ENCODE results near the gene SCRT2. TPM values are rescaled to one million over a fixed set of nuclear protein-coding genes. Genes with fewer than 3 reads are reported as not detected.
"Not testable (repeated sequence)": the region's sequence is repeated elsewhere in the genome, so short reads cannot be mapped to it uniquely, and the experiment has no call there.

Gene SCRT2
- total and polyA plus RNA-seq, 4 donors = not detected

GRCh38 chr20:694496-694895 lies 18.9 kb upstream of the SCRT2 start (continued):
- TF ChIP-seq REST (IDR thresholded peaks at IDR 0.05) (no peak), NR2F2 (IDR thresholded peaks at IDR 0.05) (no peak), JUND (IDR thresholded peaks at IDR 0.05) (no peak), GABPA (IDR thresholded peaks at IDR 0.05 in 1 of 2, conservative IDR thresholded peaks at IDR 0.05 in 1 of 2) (no peak), TAF1 (conservative IDR thresholded peaks at IDR 0.05) (no peak), RAD21 (IDR thresholded peaks at IDR 0.05) (no peak), HNF4A (conservative IDR thresholded peaks at IDR 0.05) (no peak), EGR1 (IDR thresholded peaks at IDR 0.05; ENCODE audit: low read depth in 2 of 2) (no peak)

- H3K4me3 ChIP-seq (ENCODE audit: low read depth in 1 of 3, low read length in 3 of 3); H3K4me1 ChIP-seq (ENCODE audit: control insufficient read depth in 4 of 4, insufficient read depth in 4 of 4, low read length in 3 of 4); H3K36me3 ChIP-seq (ENCODE audit: control insufficient read depth in 4 of 4, insufficient read depth in 3 of 4, low read depth in 1 of 4, low read length in 3 of 4); H3K9ac ChIP-seq (ENCODE audit: low read depth in 1 of 2, low read length in 2 of 2); H3K27me3 ChIP-seq (ENCODE audit: control insufficient read depth in 4 of 4, insufficient read depth in 4 of 4, low read length in 3 of 4); H3K27ac ChIP-seq (ENCODE audit: low read depth in 1 of 2, low read length in 2 of 2); DNase-seq (ENCODE audit: low spot score); H3K9me3 ChIP-seq (ENCODE audit: control insufficient read depth in 4 of 4, low read length in 3 of 4): not testable (repeated sequence)
- WGBS = 93% methylated on average over 10 of the region's 10 CpGs
Observed at GRCh38 chr20:693786-694185, 18.2 kb upstream of the SCRT2 start.

GRCh38 chr20:692044-692443 lies 16.4 kb upstream of the SCRT2 start:
- no peak for DNase-seq (ENCODE audit: low spot score)
- no peaks in the 10 kb centered on the region for H3K36me3 ChIP-seq (ENCODE audit: control insufficient read depth in 4 of 4, insufficient read depth in 3 of 4, low read depth in 1 of 4, low read length in 3 of 4)
- H3K4me3 ChIP-seq (ENCODE audit: low read depth in 1 of 3, low read length in 3 of 3) = no peak overlapping the region
- no peak overlapping the region for H3K27ac ChIP-seq (ENCODE audit: low read depth in 1 of 2, low read length in 2 of 2)
- no peaks in the 10 kb centered on the region for H3K4me1 ChIP-seq (ENCODE audit: control insufficient read depth in 4 of 4, insufficient read depth in 4 of 4, low read length in 3 of 4)
- no peak for TF ChIP-seq HNF4G (IDR thresholded peaks at IDR 0.05)
- no peak for TF ChIP-seq RAD21 (IDR thresholded peaks at IDR 0.05)
- TF ChIP-seq RXRA (IDR thresholded peaks at IDR 0.05) = no peak
- no peak for TF ChIP-seq ZBTB33 (IDR thresholded peaks at IDR 0.05)
- TF ChIP-seq EGR1 (IDR thresholded peaks at IDR 0.05; ENCODE audit: low read depth in 2 of 2) = no peak
- no peak for TF ChIP-seq HNF4A (conservative IDR thresholded peaks at IDR 0.05)
- TF ChIP-seq GABPA (IDR thresholded peaks at IDR 0.05 in 1 of 2, conservative IDR thresholded peaks at IDR 0.05 in 1 of 2) = no peak
- no peak for TF ChIP-seq CTCF (IDR thresholded peaks at IDR 0.05; ENCODE audit: low read depth, low read length, missing input control)
- no peak for TF ChIP-seq ATF3 (IDR thresholded peaks at IDR 0.05)
- no peak for TF ChIP-seq SP1 (IDR thresholded peaks at IDR 0.05)
- 81% methylated on average over 1 of the region's 1 CpG for WGBS
- no peaks in the 10 kb centered on the region for H3K9me3 ChIP-seq (ENCODE audit: control insufficient read depth in 4 of 4, low read length in 3 of 4)
- no peak overlapping the region for H3K9ac ChIP-seq (ENCODE audit: low read depth in 1 of 2, low read length in 2 of 2)
- H3K27me3 ChIP-seq (ENCODE audit: control insufficient read depth in 4 of 4, insufficient read depth in 4 of 4, low read length in 3 of 4) = peaks cover 0 to 10% (median 0%) of the 10 kb centered on the region in 4 donors

All from liver (tissue), 9 donors.